NCI-H2029 (cell line): Measurements from ENCODE around the gene ADGRG3.

Source experiments
- DNase-seq: peaks from one replicate; lab custom pipeline; 2025; lab: John Stamatoyannopoulos, UW

Gene ADGRG3

GRCh38 chr16:57668263-57668571 lies at the start of gene ADGRG3:
Gene ADGRG3 (plus strand): TSS chr16:57668306. CDS start chr16:57668348, 42 bp downstream.
- no peak for DNase-seq

GRCh38 chr16:57619133-57619605 lies 48.9 kb upstream of the ADGRG3 start:
- no peak for DNase-seq

GRCh38 chr16:57619606-57620334 lies 48.3 kb upstream of the ADGRG3 start:
- peak; percentile 68 for DNase-seq

GRCh38 chr16:57620335-57621231 lies 47.5 kb upstream of the ADGRG3 start:
- no peak for DNase-seq

GRCh38 chr16:57621521-57622271 lies 46.4 kb upstream of the ADGRG3 start:
- peak; percentile 13 for DNase-seq

- DNase-seq: no peak
Observed at GRCh38 chr16:57622361-57623250, 45.5 kb upstream of the ADGRG3 start.

GRCh38 chr16:57623251-57624043 lies 44.7 kb upstream of the ADGRG3 start:
- peak; percentile 84 for DNase-seq

- DNase-seq: no peak
Observed at GRCh38 chr16:57624044-57624688, 43.9 kb upstream of the ADGRG3 start.

GRCh38 chr16:57624806-57625500 lies 43.2 kb upstream of the ADGRG3 start:
- DNase-seq: no peak

GRCh38 chr16:57626420-57627170 lies 41.5 kb upstream of the ADGRG3 start:
- no peak for DNase-seq

GRCh38 chr16:57627184-57627871 lies 40.8 kb upstream of the ADGRG3 start:
- no peak for DNase-seq

GRCh38 chr16:57628008-57628781 lies 39.9 kb upstream of the ADGRG3 start, which contains the start of gene ADGRG1:
Gene ADGRG1 (plus strand): TSS chr16:57628630. CDS start chr16:57650288, 21,658 bp downstream.
- no peak for DNase-seq

- no peak for DNase-seq
Observed at GRCh38 chr16:57628783-57629293, 39.3 kb upstream of the ADGRG3 start.

- no peak for DNase-seq
Observed at GRCh38 chr16:57629516-57630406, 38.3 kb upstream of the ADGRG3 start.

- no peak for DNase-seq
Observed at GRCh38 chr16:57630407-57630797, 37.7 kb upstream of the ADGRG3 start.
